Ovary (tissue), 3 donors: ENCODE measurements around the gene KCNMA1.
"Not testable (repeated sequence)": the region's sequence is repeated elsewhere in the genome, so short reads cannot be mapped to it uniquely, and the experiment has no call there.

ENCODE experiments used
- EP300 ChIP-seq: sonication (generic); formaldehyde crosslinking; IDR thresholded peaks from one replicate; pipeline ENCODE4 v1.6.1; 2017; ENCODE audit warnings: antibody characterized with exemption
- POLR2A ChIP-seq: fragments of 450-650 bp; IDR thresholded peaks from one replicate; pipeline ENCODE4 v1.6.1; 2017; ENCODE audit warnings: antibody characterized with exemption, mild to moderate bottlenecking, moderate library complexity
- TF ChIP-seq, protein P1 (sequence below), 3 donors: fragments of 450-650 bp in 2 of 3; fragments of 200-600 bp in 1 of 3; IDR thresholded peaks; one replicate each; pipeline versions ENCODE4 v1.5.1 to v1.8.0; 2016 to 2022; ENCODE audit warnings: antibody characterized with exemption in 3 of 3, mild to moderate bottlenecking in 1 of 3
- donor health status: DM: no; HTN: no; CAD: no.

DNA sequence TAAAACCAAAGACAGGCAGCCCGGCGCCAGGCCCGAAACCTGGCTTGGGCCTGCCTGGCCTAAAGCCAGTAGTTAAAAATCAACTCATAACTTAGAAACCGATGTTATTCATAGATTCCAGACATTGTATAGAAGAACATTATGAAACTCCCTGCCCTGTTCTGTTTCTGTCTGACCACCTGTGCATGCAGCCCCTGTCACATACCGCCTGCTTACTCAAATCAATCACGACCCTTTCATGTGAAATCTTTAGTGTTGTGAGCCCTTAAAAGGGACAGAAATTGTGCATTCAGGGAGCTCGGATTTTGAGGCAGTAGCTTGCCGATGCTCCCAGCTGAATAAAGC is 45.5 kb upstream of the KCNMA1 start:
- TF ChIP-seq POLR2A, EP300: not testable (repeated sequence)
- TF ChIP-seq, protein P1, sequence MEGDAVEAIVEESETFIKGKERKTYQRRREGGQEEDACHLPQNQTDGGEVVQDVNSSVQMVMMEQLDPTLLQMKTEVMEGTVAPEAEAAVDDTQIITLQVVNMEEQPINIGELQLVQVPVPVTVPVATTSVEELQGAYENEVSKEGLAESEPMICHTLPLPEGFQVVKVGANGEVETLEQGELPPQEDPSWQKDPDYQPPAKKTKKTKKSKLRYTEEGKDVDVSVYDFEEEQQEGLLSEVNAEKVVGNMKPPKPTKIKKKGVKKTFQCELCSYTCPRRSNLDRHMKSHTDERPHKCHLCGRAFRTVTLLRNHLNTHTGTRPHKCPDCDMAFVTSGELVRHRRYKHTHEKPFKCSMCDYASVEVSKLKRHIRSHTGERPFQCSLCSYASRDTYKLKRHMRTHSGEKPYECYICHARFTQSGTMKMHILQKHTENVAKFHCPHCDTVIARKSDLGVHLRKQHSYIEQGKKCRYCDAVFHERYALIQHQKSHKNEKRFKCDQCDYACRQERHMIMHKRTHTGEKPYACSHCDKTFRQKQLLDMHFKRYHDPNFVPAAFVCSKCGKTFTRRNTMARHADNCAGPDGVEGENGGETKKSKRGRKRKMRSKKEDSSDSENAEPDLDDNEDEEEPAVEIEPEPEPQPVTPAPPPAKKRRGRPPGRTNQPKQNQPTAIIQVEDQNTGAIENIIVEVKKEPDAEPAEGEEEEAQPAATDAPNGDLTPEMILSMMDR (IDR thresholded peaks at IDR 0.05), result not testable (repeated sequence)
